Activated CD8-positive, alpha-beta memory T cell treated with anti-CD3 and anti-CD28 coated beads for 48 hours (primary cell): ENCODE data around the gene LRP1B.

Experiments
- DNase-seq, 3 experiments: peaks; one replicate each; pipeline ENCODE4 v3.0.0-alpha.2; 2020; ENCODE audit warnings: low read depth in 2 of 3, low spot score in 2 of 3

LRP1B gene

DNA sequence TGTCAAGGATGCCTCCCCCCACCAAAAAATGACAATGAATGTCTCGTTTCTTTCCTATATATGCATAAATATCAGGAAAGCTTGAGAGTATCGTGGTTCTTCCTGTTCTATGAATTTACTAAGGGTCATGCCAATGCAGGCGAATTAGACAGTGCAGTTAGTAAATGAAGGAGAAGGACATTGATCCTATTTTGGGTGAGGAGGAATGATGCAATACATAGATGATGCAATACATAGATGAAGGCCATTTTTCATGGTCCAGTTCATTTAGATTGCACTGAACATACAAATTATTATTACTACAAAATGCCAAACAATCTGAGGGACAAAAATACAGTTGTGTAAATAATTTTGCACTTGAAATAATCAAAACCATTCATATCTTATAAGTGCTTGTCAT is 1265.0 kb downstream of the LRP1B start:
- DNase-seq: no peak

- DNase-seq: no peak
Observed at GRCh38 chr2:140863713-140864112, 1267.1 kb downstream of the LRP1B start.

GRCh38 chr2:140862181-140862580 is 1268.6 kb downstream of the LRP1B start:
- no peak for DNase-seq

DNA sequence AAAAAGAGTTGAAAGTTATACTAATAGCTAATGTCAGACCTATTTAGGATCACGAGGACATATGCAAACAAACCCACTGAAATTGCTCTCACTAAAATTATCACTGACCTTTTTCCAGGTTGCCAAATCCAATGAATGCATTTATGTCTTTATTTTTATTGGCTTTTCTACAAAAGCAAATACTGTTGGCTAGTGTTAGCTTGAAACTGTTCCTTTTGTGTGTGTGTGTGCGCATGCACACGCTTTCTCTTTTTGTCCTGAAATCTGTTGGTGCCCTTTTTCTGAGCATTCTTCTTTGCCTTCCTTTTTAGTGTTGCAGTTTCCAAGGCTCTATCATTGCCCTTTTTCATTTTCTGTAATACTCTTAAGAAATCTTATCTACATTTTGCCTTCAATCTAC is 1269.2 kb downstream of the LRP1B start:
- no peak for DNase-seq

DNA sequence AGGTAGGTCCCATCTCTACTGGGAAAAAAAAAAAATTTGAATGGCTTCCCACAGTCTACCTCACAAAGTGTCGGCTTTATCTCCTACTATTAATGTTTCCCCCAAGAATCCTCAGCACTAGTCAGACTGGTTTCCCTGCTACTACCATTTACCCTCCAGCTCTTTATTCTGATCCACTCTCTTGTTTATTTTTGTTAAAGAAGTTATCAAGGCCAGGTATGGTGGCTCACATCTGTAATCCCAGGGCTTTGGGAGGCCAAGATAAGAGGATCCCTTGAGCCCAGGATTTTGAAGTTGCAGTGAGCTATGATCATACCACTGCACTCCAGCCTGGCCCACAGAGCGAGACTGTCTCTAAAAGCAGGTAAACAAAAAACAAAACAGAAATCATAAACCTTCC is 1275.3 kb downstream of the LRP1B start:
- DNase-seq: no peak

GRCh38 chr2:140851258-140851981 is 1279.4 kb downstream of the LRP1B start:
- DNase-seq: no peak

- DNase-seq: no peak
Observed at GRCh38 chr2:140843186-140843585, 1287.6 kb downstream of the LRP1B start.

GRCh38 chr2:140842110-140842509 is 1288.7 kb downstream of the LRP1B start:
- no peak for DNase-seq

GRCh38 chr2:140841141-140841540 is 1289.7 kb downstream of the LRP1B start:
- no peak for DNase-seq

GRCh38 chr2:140836826-140837225 is 1294.0 kb downstream of the LRP1B start:
- no peak for DNase-seq

DNA sequence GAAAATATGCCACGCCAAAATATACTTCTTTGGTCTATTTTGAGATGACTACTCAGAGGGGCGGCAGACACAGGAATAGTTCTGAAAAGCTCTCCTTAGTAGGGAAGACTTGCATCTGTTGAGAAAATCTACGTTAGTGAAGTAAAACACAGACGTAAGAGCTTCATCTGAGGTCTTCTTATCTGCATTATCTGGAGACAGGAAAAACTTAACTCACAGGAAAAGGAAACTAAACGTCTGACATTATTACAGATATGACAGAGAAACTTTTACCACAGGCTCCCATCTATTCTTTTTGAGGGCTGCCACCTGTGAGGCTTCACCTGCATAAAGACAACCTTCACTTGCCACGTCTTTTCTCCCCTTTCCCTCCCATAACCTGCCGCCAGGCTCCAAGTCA is 1295.7 kb downstream of the LRP1B start:
- DNase-seq: no peak

DNA sequence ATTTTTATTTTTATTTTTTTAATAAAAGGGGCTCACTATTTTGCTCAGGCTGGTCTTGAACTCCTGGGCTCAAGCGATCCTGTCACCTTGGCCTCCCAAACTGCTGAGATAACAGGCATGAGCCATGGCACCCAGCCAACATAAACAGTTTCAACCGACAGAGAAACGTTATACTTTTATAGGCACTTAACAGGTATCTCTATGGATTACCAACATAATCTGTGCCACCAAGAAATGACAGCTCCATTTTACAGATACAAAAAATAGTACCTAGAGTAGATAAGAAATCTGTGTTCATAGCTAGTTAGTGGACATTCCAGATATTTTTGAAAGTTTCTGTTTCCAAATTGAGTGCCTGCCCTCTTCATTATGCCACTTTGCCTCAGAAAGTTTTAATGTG is 1316.7 kb downstream of the LRP1B start:
- no peak for DNase-seq

DNA sequence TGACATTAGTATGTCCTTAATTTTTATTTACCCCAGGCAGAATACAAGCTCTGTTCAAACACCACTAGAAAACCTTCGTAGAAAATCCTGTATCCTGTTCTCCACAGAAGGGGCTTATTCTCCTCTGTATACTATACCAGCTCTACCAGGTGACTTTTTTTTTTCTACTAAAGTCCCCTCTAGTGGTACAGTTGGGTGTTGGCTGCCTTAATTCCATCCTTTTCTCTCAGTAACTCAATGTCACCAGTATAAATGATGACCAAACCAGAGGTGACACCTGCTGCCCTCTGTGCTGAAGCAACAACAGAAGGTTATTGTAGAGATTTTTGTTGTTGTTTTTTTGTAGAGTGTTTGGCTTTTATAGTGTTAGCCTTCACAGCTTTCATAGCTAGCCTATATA is 1322.0 kb downstream of the LRP1B start:
- DNase-seq: no peak

- DNase-seq: no peak
Observed at GRCh38 chr2:140808211-140808610, 1322.6 kb downstream of the LRP1B start.

DNA sequence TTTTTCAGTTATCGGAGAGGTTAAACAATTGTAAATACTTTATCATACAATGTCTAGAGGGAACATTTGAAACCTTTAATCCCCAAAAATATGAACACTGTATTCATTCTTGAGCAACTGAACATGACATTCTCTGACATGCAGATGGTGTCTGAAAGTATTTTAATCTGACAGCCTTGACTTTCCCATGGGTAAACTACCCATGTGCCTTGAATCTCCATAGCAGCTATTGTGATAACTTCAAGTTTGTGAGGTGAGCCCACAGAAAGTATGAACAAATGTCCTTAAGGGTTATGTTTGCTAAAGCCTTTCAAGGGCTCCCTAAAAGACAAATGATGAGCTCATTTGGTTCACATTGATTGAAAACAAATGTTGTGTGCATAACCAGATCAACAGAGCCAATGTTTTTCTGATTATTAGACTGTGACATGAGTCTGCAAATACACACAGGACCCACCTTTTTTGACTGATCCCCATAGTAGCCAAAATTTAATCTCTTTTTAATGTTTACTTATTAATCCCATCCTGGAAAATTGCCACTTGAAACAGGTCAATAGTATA is 1326.0 kb downstream of the LRP1B start:
- no peak for DNase-seq

DNA sequence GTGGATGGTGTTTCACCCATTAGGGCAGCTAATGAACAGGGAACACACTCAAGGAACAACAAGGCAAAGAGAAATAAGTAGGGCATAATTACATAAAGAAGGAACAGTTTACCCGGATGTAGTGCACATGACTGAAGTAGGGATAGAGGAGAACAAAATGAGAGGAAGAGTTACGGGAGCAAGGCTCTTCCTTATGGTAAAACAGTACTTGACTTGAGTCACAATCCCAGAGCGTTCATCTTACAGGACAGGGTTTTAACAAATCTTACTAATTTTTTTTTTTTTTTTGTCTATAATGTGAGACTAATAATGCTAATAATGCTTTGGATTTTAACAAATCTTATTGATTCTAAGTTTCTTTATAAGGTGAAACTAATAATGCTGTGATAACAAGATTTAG is 1329.5 kb downstream of the LRP1B start:
- no peak for DNase-seq

GRCh38 chr2:140797718-140798117 is 1333.1 kb downstream of the LRP1B start:
- DNase-seq: no peak

DNA sequence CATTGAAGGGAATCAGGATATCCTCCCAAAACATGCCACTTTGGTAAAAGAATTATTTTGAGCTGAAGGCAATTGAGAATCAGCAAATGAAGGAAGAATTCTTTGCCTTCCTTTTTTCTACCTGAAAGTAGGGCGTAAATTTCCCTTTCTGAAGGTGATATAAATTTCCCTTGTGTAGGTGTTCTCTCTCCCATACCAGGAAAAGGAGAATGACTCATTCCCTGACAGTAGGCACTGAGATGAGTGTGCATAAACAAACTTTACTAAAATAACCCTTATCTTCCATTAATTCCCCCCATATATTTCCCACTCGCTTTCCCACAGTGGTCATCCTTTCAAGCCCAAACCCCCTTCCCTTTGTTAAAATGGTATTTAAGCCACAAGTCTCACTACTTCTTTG is 1339.0 kb downstream of the LRP1B start:
- no peak for DNase-seq

DNA sequence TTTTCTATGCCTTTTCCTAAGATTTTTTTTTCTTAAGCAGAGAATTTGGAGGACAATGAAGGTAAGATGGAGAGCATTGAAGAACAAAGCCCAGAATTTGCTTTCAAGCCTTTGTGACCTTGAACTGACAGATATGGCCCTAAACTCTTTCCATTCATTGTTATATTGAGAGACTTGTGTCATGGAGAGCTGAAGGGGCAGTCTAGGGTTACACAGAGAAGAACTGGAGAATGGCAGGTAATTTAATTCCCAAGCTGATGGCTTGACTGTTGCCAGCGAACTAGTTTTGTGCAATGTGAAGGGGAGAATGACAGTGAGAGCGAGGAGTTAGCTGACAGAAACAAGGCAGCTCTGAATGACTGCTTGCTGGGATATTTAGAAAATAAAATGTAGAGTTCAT is 1344.2 kb downstream of the LRP1B start:
- DNase-seq: no peak

GRCh38 chr2:140775411-140775810 is 1355.4 kb downstream of the LRP1B start:
- DNase-seq: no peak

GRCh38 chr2:140770645-140771044 is 1360.2 kb downstream of the LRP1B start:
- DNase-seq: no peak

DNA sequence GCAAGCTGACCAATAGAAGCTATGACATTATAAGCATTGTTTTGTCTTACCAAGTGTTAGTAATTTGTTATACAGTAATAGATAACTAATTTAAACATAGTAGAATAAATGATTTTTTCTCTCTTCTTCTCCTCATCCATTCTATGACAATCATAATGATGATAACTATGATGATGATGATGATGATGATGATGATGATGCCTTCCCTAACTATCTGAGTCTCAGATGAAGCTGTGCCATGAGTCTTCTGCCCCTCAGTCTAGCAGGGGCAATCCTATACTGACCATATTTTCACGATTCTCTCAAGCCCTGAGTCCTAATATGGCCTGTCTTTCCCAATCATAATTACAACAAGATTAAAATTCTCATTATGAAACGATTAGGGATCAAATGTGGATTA is 1369.0 kb downstream of the LRP1B start:
- DNase-seq: no peak
